Activated naive CD8-positive, alpha-beta T cell treated with anti-CD3 and anti-CD28 coated beads, Interleukin-2, amount 10 ng/mL, durations not matched to agents 7 days and 5 days (primary cell): ENCODE data around the gene ETV7. TPM values are rescaled to one million over a fixed set of nuclear protein-coding genes. Genes with fewer than 3 reads are reported as not detected.

Source experiments
- ATAC-seq: fragments of 150-1000 bp; cut with Tn5 transposase; one replicate; pipeline ENCODE4 v1.10.0; 2021; ENCODE audit warnings: low read depth, moderate library complexity
- POLR2A ChIA-PET: fragments of 350-600 bp; sonication (Branson Sonifier 250); formaldehyde crosslinking; loops from one replicate; lab custom pipeline; 2021; ENCODE audit warnings: antibody characterized with exemption; lab: Charles Lee
- DNase-seq: peaks from one replicate; pipeline ENCODE4 v3.0.0; 2021
- H3K27ac Mint-ChIP-seq: one replicate; pipeline ENCODE4 v1.8.0; 2022; ENCODE audit warnings: mild to moderate bottlenecking, mixed read lengths
- H3K27me3 Mint-ChIP-seq: one replicate; pipeline ENCODE4 v1.8.0; 2022; ENCODE audit warnings: mild to moderate bottlenecking, moderate library complexity, mixed read lengths
- H3K36me3 Mint-ChIP-seq: one replicate; pipeline ENCODE4 v1.8.0; 2021; ENCODE audit warnings: mild to moderate bottlenecking, mixed read lengths
- H3K4me1 Mint-ChIP-seq: one replicate; pipeline ENCODE4 v1.8.0; 2021; ENCODE audit warnings: mixed read lengths
- H3K4me3 Mint-ChIP-seq: one replicate; pipeline ENCODE4 v1.8.0; 2022; ENCODE audit warnings: mild to moderate bottlenecking, moderate library complexity, mixed read lengths
- H3K9me3 Mint-ChIP-seq: one replicate; pipeline ENCODE4 v1.8.0; 2021; ENCODE audit warnings: mixed read lengths
- total RNA-seq, 2 experiments: library from RNA; stranded (reverse); gene quantifications; one replicate each; pipeline ENCODE4 v1.2.3, GENCODE V29; 2021

Gene ETV7
- total RNA-seq, 2 experiments from 2014 or later: 8.7 to 9.8 TPM

GRCh38 chr6:36328600-36328999, 58.9 kb downstream of the ETV7 start:
- H3K27me3 Mint-ChIP-seq: peaks cover 21% of the 10 kb centered on the region
- DNase-seq (no peak), ATAC-seq (no peak)
- peaks cover 7% of the 10 kb centered on the region for H3K4me1 Mint-ChIP-seq
- H3K36me3 Mint-ChIP-seq: no peaks in the 10 kb centered on the region
- H3K4me3 Mint-ChIP-seq: no peak overlapping the region
- H3K9me3 Mint-ChIP-seq: no peaks in the 10 kb centered on the region
- H3K27ac Mint-ChIP-seq: no peak overlapping the region
- POLR2A ChIA-PET: no interaction called here

- POLR2A ChIA-PET: no interaction called here
- Mint-ChIP-seq H3K36me3 (no peaks in the 10 kb centered on the region), H3K27ac (no peak overlapping the region), H3K4me3 (no peak overlapping the region), H3K27me3 (peaks cover 16% of the 10 kb centered on the region), H3K4me1 (peaks cover 7% of the 10 kb centered on the region), H3K9me3 (no peaks in the 10 kb centered on the region)
- no peak for ATAC-seq
- DNase-seq: no peak
Measured at GRCh38 chr6:36327919-36328236, 59.6 kb downstream of the ETV7 start.

- no peaks in the 10 kb centered on the region for H3K9me3 Mint-ChIP-seq
- peaks cover 7% of the 10 kb centered on the region for H3K4me1 Mint-ChIP-seq
- DNase-seq: no peak
- ATAC-seq: peak; percentile 54
- H3K36me3 Mint-ChIP-seq: no peaks in the 10 kb centered on the region
- H3K27me3 Mint-ChIP-seq: peaks cover 14% of the 10 kb centered on the region
- POLR2A ChIA-PET: no interaction called here
- no peak overlapping the region for H3K27ac Mint-ChIP-seq
- H3K4me3 Mint-ChIP-seq: no peak overlapping the region
Measured at GRCh38 chr6:36327226-36327918, 60.1 kb downstream of the ETV7 start.

GRCh38 chr6:36326356-36326995, 61.0 kb downstream of the ETV7 start:
- H3K27ac Mint-ChIP-seq: no peak overlapping the region
- no peak for DNase-seq
- H3K4me3 Mint-ChIP-seq: no peak overlapping the region
- H3K9me3 Mint-ChIP-seq: no peaks in the 10 kb centered on the region
- POLR2A ChIA-PET: no interaction called here
- H3K27me3 Mint-ChIP-seq: peaks cover 8% of the 10 kb centered on the region
- no peaks in the 10 kb centered on the region for H3K36me3 Mint-ChIP-seq
- peaks cover 5% of the 10 kb centered on the region for H3K4me1 Mint-ChIP-seq
- ATAC-seq: no peak

GRCh38 chr6:36324715-36325114, 62.8 kb downstream of the ETV7 start:
- Mint-ChIP-seq H3K4me3 (no peak overlapping the region), H3K9me3 (no peaks in the 10 kb centered on the region), H3K36me3 (no peaks in the 10 kb centered on the region), H3K27ac (no peak overlapping the region), H3K27me3 (peaks cover 8% of the 10 kb centered on the region), H3K4me1 (peaks cover 5% of the 10 kb centered on the region)
- DNase-seq (no peak), ATAC-seq (no peak)
- POLR2A ChIA-PET: no interaction called here

- ATAC-seq (no peak), DNase-seq (no peak)
- no peak overlapping the region for H3K4me3 Mint-ChIP-seq
- no peaks in the 10 kb centered on the region for H3K36me3 Mint-ChIP-seq
- H3K4me1 Mint-ChIP-seq: peaks cover 5% of the 10 kb centered on the region
- H3K9me3 Mint-ChIP-seq: no peaks in the 10 kb centered on the region
- H3K27ac Mint-ChIP-seq: no peak overlapping the region
- peaks cover 8% of the 10 kb centered on the region for H3K27me3 Mint-ChIP-seq
- POLR2A ChIA-PET: no interaction called here
Measured at GRCh38 chr6:36324191-36324590, 63.3 kb downstream of the ETV7 start.

GRCh38 chr6:36323062-36323461, 64.4 kb downstream of the ETV7 start:
- no peak overlapping the region for H3K27ac Mint-ChIP-seq
- DNase-seq (no peak), ATAC-seq (no peak)
- H3K4me1 Mint-ChIP-seq: peaks cover 5% of the 10 kb centered on the region
- no peaks in the 10 kb centered on the region for H3K36me3 Mint-ChIP-seq
- H3K27me3 Mint-ChIP-seq: peaks cover 15% of the 10 kb centered on the region
- no peaks in the 10 kb centered on the region for H3K9me3 Mint-ChIP-seq
- no peak overlapping the region for H3K4me3 Mint-ChIP-seq
- POLR2A ChIA-PET: no interaction called here

GRCh38 chr6:36322591-36322990, 64.9 kb downstream of the ETV7 start:
- H3K4me1 Mint-ChIP-seq: peaks cover 3% of the 10 kb centered on the region
- H3K9me3 Mint-ChIP-seq: no peaks in the 10 kb centered on the region
- H3K36me3 Mint-ChIP-seq: no peaks in the 10 kb centered on the region

GRCh38 chr6:36320475-36320874, 67.0 kb downstream of the ETV7 start:
- Mint-ChIP-seq H3K4me3 (no peak overlapping the region), H3K27ac (no peak overlapping the region), H3K9me3 (no peaks in the 10 kb centered on the region), H3K4me1 (no peaks in the 10 kb centered on the region), H3K27me3 (peaks cover 21% of the 10 kb centered on the region), H3K36me3 (no peaks in the 10 kb centered on the region)
- POLR2A ChIA-PET: no interaction called here
- ATAC-seq (no peak), DNase-seq (no peak)

More at GRCh38 chr6:36322591-36322990, 64.9 kb downstream of the ETV7 start:
- Mint-ChIP-seq H3K27me3 (peaks cover 14% of the 10 kb centered on the region), H3K27ac (no peak overlapping the region), H3K4me3 (no peak overlapping the region)
- ATAC-seq (no peak), DNase-seq (no peak)
- POLR2A ChIA-PET: no interaction called here

- ATAC-seq (no peak), DNase-seq (no peak)
- no peaks in the 10 kb centered on the region for H3K4me1 Mint-ChIP-seq
- peaks cover 21% of the 10 kb centered on the region for H3K27me3 Mint-ChIP-seq
- no peaks in the 10 kb centered on the region for H3K36me3 Mint-ChIP-seq
- no peak overlapping the region for H3K27ac Mint-ChIP-seq
- POLR2A ChIA-PET: no interaction called here
- no peak overlapping the region for H3K4me3 Mint-ChIP-seq
- H3K9me3 Mint-ChIP-seq: no peaks in the 10 kb centered on the region
Measured at GRCh38 chr6:36319821-36320220, 67.6 kb downstream of the ETV7 start.

GRCh38 chr6:36319436-36319762, 68.1 kb downstream of the ETV7 start:
- DNase-seq (no peak), ATAC-seq (no peak)
- no peaks in the 10 kb centered on the region for H3K36me3 Mint-ChIP-seq
- H3K9me3 Mint-ChIP-seq: no peaks in the 10 kb centered on the region
- H3K27ac Mint-ChIP-seq: no peak overlapping the region
- H3K4me1 Mint-ChIP-seq: no peaks in the 10 kb centered on the region
- H3K27me3 Mint-ChIP-seq: peaks cover 21% of the 10 kb centered on the region
- POLR2A ChIA-PET: no interaction called here
- no peak overlapping the region for H3K4me3 Mint-ChIP-seq

- no peak for ATAC-seq
- Mint-ChIP-seq H3K4me3 (no peak overlapping the region), H3K27me3 (peaks cover 21% of the 10 kb centered on the region), H3K9me3 (no peaks in the 10 kb centered on the region), H3K27ac (no peak overlapping the region), H3K4me1 (no peaks in the 10 kb centered on the region), H3K36me3 (no peaks in the 10 kb centered on the region)
- POLR2A ChIA-PET: no interaction called here
- DNase-seq: no peak
Measured at GRCh38 chr6:36318690-36319435, 68.6 kb downstream of the ETV7 start.

GRCh38 chr6:36317623-36318022, 69.8 kb downstream of the ETV7 start:
- Mint-ChIP-seq H3K27ac (no peak overlapping the region), H3K36me3 (no peaks in the 10 kb centered on the region), H3K4me3 (no peak overlapping the region), H3K4me1 (no peaks in the 10 kb centered on the region), H3K27me3 (peaks cover 21% of the 10 kb centered on the region), H3K9me3 (no peaks in the 10 kb centered on the region)
- POLR2A ChIA-PET: no interaction called here
- DNase-seq: no peak
- no peak for ATAC-seq
